ENCODE results near the gene RNF224. TPM values are rescaled to one million over a fixed set of nuclear protein-coding genes. Genes with fewer than 3 reads are reported as not detected.
A peak's percentile ranks its signal among the peaks of the same experiment; 100 is the strongest.

Gene RNF224
- total and polyA plus RNA-seq, 2 of the 13 experiments (the other 11 are each of a cell fraction or from before 2014, with no cell fraction given): 0.09 TPM; not detected in 1

GRCh38 chr9:137277329-137278041 lies 50.2 kb downstream of the RNF224 start, which contains the start of gene TOR4A (continued):
- TF ChIP-seq SMAD3 (CRISPR knock-in tag; IDR thresholded peaks at IDR 0.05) (0 out of 2 replicates have a peak, but pooled peaks have one; percentile 24), KDM2A (CRISPR knock-in tag; IDR thresholded peaks at IDR 0.05; ENCODE audit: borderline replicate concordance, low read depth) (peak; percentile 94), ZNF770 (CRISPR knock-in tag; IDR thresholded peaks at IDR 0.05) (peak; percentile 78), ZNF589 (CRISPR knock-in tag; conservative IDR thresholded peaks at IDR 0.05) (no peak), NFE2L2 (IDR thresholded peaks at IDR 0.05; ENCODE audit: low read length) (no peak), CREM (IDR thresholded peaks at IDR 0.05) (0 out of 2 replicates have a peak, but pooled peaks have one; percentile 26), CREM (CRISPR knock-in tag; IDR thresholded peaks at IDR 0.05) (no peak), NFKB2 (CRISPR knock-in tag; IDR thresholded peaks at IDR 0.05; ENCODE audit: borderline replicate concordance) (peak; percentile 72; the same call in 1 of the 2 replicates), SOX6 (IDR thresholded peaks at IDR 0.05) (no peak), SOX6 (CRISPR knock-in tag; IDR thresholded peaks at IDR 0.05) (peak; percentile 43), THYN1 (CRISPR knock-in tag; IDR thresholded peaks at IDR 0.05; ENCODE audit: borderline replicate concordance, low read depth) (no peak), MYPOP (CRISPR knock-in tag; IDR thresholded peaks at IDR 0.05) (peak; percentile 85), ZFP62 (CRISPR knock-in tag; IDR thresholded peaks at IDR 0.05) (no peak), HMG20B (CRISPR knock-in tag; conservative IDR thresholded peaks at IDR 0.05) (no peak), ZMYM4 (CRISPR knock-in tag; IDR thresholded peaks at IDR 0.05) (0 out of 2 replicates have a peak, but pooled peaks have one; percentile 42), ZNF747 (CRISPR knock-in tag; IDR thresholded peaks at IDR 0.05; ENCODE audit: borderline replicate concordance) (peak; percentile 38), IKZF1 (IDR thresholded peaks at IDR 0.05) (no peak), ZNF460 (CRISPR knock-in tag; IDR thresholded peaks at IDR 0.05; ENCODE audit: borderline replicate concordance) (peak; percentile 71), ZBTB33 (CRISPR knock-in tag; IDR thresholded peaks at IDR 0.05) (no peak), ZNF83 (CRISPR knock-in tag; IDR thresholded peaks at IDR 0.05; ENCODE audit: borderline replicate concordance) (no peak), ZNF235 (CRISPR knock-in tag; IDR thresholded peaks at IDR 0.05; ENCODE audit: borderline replicate concordance) (no peak), ZNF549 (CRISPR knock-in tag; IDR thresholded peaks at IDR 0.05) (no peak)
- TF ChIP-seq, protein P1, sequence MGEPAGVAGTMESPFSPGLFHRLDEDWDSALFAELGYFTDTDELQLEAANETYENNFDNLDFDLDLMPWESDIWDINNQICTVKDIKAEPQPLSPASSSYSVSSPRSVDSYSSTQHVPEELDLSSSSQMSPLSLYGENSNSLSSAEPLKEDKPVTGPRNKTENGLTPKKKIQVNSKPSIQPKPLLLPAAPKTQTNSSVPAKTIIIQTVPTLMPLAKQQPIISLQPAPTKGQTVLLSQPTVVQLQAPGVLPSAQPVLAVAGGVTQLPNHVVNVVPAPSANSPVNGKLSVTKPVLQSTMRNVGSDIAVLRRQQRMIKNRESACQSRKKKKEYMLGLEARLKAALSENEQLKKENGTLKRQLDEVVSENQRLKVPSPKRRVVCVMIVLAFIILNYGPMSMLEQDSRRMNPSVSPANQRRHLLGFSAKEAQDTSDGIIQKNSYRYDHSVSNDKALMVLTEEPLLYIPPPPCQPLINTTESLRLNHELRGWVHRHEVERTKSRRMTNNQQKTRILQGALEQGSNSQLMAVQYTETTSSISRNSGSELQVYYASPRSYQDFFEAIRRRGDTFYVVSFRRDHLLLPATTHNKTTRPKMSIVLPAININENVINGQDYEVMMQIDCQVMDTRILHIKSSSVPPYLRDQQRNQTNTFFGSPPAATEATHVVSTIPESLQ (CRISPR knock-in tag; conservative IDR thresholded peaks at IDR 0.05): no peak
